Lung (tissue), 12 donors: ENCODE data around the gene EMD. TPM values are rescaled to one million over a fixed set of nuclear protein-coding genes. Genes with fewer than 3 reads are reported as not detected.

ENCODE experiments used
- ATAC-seq: fragments of 200-7000 bp; cut with Tn5 transposase; one replicate; pipeline ENCODE4 v1.9.1; 2020; ENCODE audit warnings: moderate number of reproducible peaks; ENCODE audit not compliant: insufficient read depth, low FRiP score
- DNase-seq, 3 donors: peaks; one replicate each; pipeline ENCODE4 v3.0.0-alpha.2; 2013 to 2017
- H3K27ac ChIP-seq, 2 donors: one replicate each; pipeline ENCODE4 v1.5.1; 2013; ENCODE audit warnings: mild to moderate bottlenecking in 2 of 2, moderate library complexity in 2 of 2, control low read depth in 1 of 2, inconsistent platforms in 1 of 2, low read depth in 1 of 2, low read length in 1 of 2
- H3K27me3 ChIP-seq, 3 donors: one replicate each; pipeline ENCODE4 v1.5.1; 2013; ENCODE audit warnings: low read length in 2 of 3; ENCODE audit not compliant: control insufficient read depth in 3 of 3, insufficient read depth in 3 of 3
- H3K36me3 ChIP-seq, 4 donors: one replicate each; pipeline ENCODE4 v1.5.1; 2013; ENCODE audit warnings: low read length in 4 of 4, mild to moderate bottlenecking in 1 of 4, moderate library complexity in 1 of 4; ENCODE audit not compliant: control insufficient read depth in 4 of 4, insufficient read depth in 4 of 4
- H3K4me1 ChIP-seq, 5 donors: one replicate each; pipeline ENCODE4 v1.5.1; 2013; ENCODE audit warnings: low read length in 5 of 5, mild to moderate bottlenecking in 2 of 5, moderate library complexity in 1 of 5; ENCODE audit not compliant: control insufficient read depth in 5 of 5, insufficient read depth in 5 of 5
- H3K4me3 ChIP-seq: one replicate; pipeline ENCODE4 v1.5.1; 2013; ENCODE audit warnings: mild to moderate bottlenecking, control low read depth, moderate library complexity
- H3K9ac ChIP-seq, 2 donors: one replicate each; pipeline ENCODE4 v1.5.1; 2013; ENCODE audit warnings: low read length in 2 of 2, control low read depth in 1 of 2; ENCODE audit not compliant: insufficient read depth in 1 of 2
- H3K9me3 ChIP-seq, 4 donors: one replicate each; pipeline ENCODE4 v1.5.1; 2013; ENCODE audit warnings: low read length in 3 of 4, mild to moderate bottlenecking in 1 of 4, moderate library complexity in 1 of 4; ENCODE audit not compliant: control insufficient read depth in 4 of 4, insufficient read depth in 3 of 4
- CTCF ChIP-seq: IDR thresholded peaks from 2 replicates; pipeline ENCODE4 v1.5.1; 2012; ENCODE audit warnings: mild to moderate bottlenecking; ENCODE audit errors: control extremely low read depth, extremely low read depth
- WGBS, 2 donors: extraction: QIAGEN DNeasy Blood & Tissue Kit; methylation state at CpG; one replicate each; pipeline ENCODE4 v1.1.7; 2013; 5-methylcytosine and 5-hydroxymethylcytosine counted together
- polyA plus RNA-seq, 2 donors: library from polyadenylated mRNA; stranded (reverse); fragments of 200-250 nt; gene quantifications; one replicate each; pipeline ENCODE4 v1.2.1, GENCODE V29; 2013
- total RNA-seq, 2 donors: library from RNA; depleted of rRNA in 1 of 2; stranded (reverse); fragments of >200 nt in 1 of 2; gene quantifications; one replicate each; pipeline ENCODE4 v1.2.1, GENCODE V29; 2014 to 2021
- donor health status: control.
- donor health status: control.
- donor health status: Bipolar disorder and iron deficiency.
- donor health status: healthy.
- donor health status: DM: yes; HTN: yes; CAD: no.

Gene EMD
- total and polyA plus RNA-seq, 4 donors: 33.0 to 108 (median 74.8) TPM

GRCh38 chrX:154413142-154413541, 34.0 kb downstream of the EMD start:
- DNase-seq (no peak), ATAC-seq (no peak)
- H3K9ac ChIP-seq: no peak overlapping the region
- H3K4me1 ChIP-seq: peaks cover 0 to 2% (median 0%) of the 10 kb centered on the region in 5 donors
- peaks cover 0 to 6% (median 3%) of the 10 kb centered on the region in 4 donors for H3K9me3 ChIP-seq
- no peaks in the 10 kb centered on the region for H3K27me3 ChIP-seq
- no peak for TF ChIP-seq CTCF
- H3K27ac ChIP-seq: peak overlapping the region; percentile 94 to 98
- peaks cover 0 to 4% (median 0%) of the 10 kb centered on the region in 4 donors for H3K36me3 ChIP-seq
- H3K4me3 ChIP-seq: no peak overlapping the region
- 78 to 100% methylated on average over 1 to 8 of the region's 8 CpGs for WGBS, 2 donors

GRCh38 chrX:154417157-154417556, 38.1 kb downstream of the EMD start:
- Histone ChIP-seq H3K27ac (no peak overlapping the region), H3K4me1 (peaks cover 0 to 2% (median 0%) of the 10 kb centered on the region in 5 donors), H3K27me3 (peaks cover 0 to 3% (median 0%) of the 10 kb centered on the region in 3 donors), H3K9me3 (peaks cover 0 to 6% (median 2%) of the 10 kb centered on the region in 4 donors), H3K9ac (no peak overlapping the region), H3K36me3 (peaks cover 0 to 4% (median 0%) of the 10 kb centered on the region in 4 donors), H3K4me3 (no peak overlapping the region)
- no peak for DNase-seq
- TF ChIP-seq CTCF: no peak
- WGBS, 2 donors: 74% methylated on average over 4 to 7 of the region's 7 CpGs
- ATAC-seq: no peak

GRCh38 chrX:154419189-154419588, 40.1 kb downstream of the EMD start:
- Histone ChIP-seq H3K9me3 (no peaks in the 10 kb centered on the region), H3K9ac (no peak overlapping the region), H3K27ac (peak overlapping the region in 1 of 2 donors; percentile 47), H3K4me1 (no peaks in the 10 kb centered on the region), H3K36me3 (peaks cover 0 to 2% (median 0%) of the 10 kb centered on the region in 4 donors), H3K4me3 (no peak overlapping the region), H3K27me3 (peaks cover 0 to 3% (median 0%) of the 10 kb centered on the region in 3 donors)
- WGBS, 2 donors: 87 to 91% methylated on average over 7 to 8 of the region's 8 CpGs
- TF ChIP-seq CTCF: no peak
- no peak for ATAC-seq
- no peak for DNase-seq
